ENCODE measurements around the gene MRPL24.
A peak's percentile ranks its signal among the peaks of the same experiment; 100 is the strongest.

Gene MRPL24

DNA sequence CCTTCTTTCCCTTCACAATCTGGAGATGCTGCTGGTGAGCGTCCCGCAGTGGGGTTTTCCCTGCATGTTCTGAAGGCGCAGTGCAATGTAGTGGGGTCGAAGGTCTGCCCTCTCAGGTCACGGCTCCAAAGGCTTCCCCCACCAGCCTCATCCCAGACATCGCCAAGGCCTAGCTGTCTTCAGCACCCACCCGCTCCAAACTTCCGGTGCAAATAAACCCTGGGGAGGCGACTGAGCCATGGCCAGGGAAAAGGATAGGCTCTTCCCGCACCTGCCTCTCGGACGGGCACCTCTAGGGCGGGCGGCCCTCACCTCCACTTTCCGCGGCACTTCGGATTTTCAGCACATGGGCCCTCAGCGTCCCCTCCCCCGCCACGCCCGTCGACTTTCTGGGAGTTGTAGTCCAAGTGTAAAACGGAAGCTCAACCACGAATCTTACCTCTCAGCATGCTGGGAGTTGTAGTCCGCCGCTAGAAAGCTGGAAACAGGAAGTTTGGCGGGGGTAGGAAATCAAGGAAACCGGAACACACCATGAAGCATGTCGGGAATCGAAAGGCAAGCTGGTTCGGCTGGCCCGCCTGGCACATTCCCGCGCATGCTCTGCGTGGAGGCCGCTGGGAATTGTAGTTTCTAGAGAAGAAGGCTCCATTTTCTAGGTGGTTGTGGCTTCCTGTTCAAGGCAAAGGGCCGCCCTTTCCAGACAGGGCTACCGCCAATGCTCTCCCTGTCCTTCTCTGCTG is at the start of gene MRPL24:
Gene MRPL24, minus strand, starts transcription at position 348 of the 740 bp plus-strand sequence. CDS start 2,384 bp downstream, outside the sequence.
- DNase-seq (ENCODE audit: insufficient read length, low spot score) (peak; percentile 86), FAIRE-seq (peak; percentile 96)
- TF ChIP-seq, protein P1, sequence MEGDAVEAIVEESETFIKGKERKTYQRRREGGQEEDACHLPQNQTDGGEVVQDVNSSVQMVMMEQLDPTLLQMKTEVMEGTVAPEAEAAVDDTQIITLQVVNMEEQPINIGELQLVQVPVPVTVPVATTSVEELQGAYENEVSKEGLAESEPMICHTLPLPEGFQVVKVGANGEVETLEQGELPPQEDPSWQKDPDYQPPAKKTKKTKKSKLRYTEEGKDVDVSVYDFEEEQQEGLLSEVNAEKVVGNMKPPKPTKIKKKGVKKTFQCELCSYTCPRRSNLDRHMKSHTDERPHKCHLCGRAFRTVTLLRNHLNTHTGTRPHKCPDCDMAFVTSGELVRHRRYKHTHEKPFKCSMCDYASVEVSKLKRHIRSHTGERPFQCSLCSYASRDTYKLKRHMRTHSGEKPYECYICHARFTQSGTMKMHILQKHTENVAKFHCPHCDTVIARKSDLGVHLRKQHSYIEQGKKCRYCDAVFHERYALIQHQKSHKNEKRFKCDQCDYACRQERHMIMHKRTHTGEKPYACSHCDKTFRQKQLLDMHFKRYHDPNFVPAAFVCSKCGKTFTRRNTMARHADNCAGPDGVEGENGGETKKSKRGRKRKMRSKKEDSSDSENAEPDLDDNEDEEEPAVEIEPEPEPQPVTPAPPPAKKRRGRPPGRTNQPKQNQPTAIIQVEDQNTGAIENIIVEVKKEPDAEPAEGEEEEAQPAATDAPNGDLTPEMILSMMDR (IDR thresholded peaks at IDR 0.05; ENCODE audit: insufficient read depth, missing control alignments) = no peak

DNA sequence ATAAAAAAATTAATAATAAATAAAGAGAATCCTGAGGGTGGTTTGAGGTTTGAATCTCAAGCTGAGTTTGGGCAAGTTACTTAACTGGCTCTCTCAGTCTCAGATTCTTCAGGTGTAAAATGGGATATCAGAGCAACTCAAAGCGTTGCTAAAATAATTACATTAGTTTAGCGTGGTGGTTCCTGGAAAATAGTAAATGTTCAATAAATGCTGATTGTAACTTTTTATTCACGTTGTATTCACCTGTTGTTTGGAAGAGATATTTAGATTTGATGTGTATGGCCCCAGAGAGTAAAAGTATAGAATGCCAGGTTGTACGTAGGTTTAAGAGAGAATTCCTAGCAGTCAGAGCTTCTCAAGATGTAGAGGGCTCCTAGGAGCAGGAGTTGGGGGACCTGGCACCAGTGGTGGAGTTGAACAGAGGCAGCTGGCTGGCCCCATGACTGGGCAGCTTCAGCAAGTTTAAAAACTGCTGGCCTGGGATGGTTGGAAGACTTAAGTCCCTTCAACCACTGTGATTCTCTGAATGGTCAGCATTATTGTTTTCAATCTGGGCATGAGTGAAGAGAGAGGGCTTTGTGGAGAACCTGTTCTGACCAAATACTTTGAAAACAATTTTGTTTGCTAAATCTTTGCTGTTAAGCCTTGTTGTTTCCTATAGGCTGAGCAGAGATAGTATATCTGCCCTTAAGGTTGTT is 48.9 kb upstream of the MRPL24 start:
- TF ChIP-seq, protein P1 (IDR thresholded peaks at IDR 0.05; ENCODE audit: insufficient read depth, missing control alignments) = no peak
- FAIRE-seq (no peak), DNase-seq (ENCODE audit: insufficient read length, low spot score) (no peak)

DNA sequence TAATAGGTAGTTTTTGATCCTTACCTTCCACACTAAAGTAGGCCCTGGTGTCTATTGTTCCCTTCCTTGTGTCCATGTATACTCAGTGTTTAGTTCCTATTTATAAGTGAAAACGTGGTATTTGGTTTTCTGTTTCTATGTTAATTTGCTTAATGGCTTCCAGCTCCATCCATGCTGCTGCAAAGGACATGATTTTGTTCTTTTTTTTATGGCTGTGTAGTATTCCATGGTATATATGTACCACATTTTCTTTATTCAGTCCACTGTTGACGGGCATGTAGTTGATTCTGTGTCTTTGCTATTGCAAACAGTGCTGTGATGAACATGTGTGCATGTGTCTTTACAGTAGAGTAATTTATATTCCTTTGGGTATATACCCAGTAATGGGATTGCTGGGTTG is 47.2 kb upstream of the MRPL24 start:
- FAIRE-seq (no peak), DNase-seq (ENCODE audit: insufficient read length, low spot score) (no peak)
- TF ChIP-seq, protein P1 (IDR thresholded peaks at IDR 0.05; ENCODE audit: insufficient read depth, missing control alignments) = no peak

DNA sequence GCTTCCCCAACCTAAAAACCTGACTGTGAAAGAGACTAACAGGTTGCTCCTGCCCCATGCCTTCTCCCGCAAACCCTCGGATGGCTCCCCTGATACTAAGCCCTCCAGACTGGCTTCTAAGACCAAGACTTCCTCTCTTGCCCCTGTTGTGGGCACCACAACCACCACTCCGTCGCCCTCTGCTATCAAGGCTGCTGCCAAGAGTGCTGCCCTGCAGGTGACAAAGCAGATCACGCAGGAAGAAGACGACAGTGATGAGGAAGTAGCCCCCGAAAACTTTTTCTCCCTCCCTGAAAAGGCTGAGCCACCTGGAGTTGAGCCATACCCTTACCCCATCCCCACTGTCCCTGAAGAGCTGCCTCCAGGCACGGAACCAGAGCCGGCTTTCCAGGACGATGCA is 45.8 kb upstream of the MRPL24 start:
- TF ChIP-seq, protein P1 (IDR thresholded peaks at IDR 0.05; ENCODE audit: insufficient read depth, missing control alignments) = no peak
- FAIRE-seq (no peak), DNase-seq (ENCODE audit: insufficient read length, low spot score) (no peak)

DNA sequence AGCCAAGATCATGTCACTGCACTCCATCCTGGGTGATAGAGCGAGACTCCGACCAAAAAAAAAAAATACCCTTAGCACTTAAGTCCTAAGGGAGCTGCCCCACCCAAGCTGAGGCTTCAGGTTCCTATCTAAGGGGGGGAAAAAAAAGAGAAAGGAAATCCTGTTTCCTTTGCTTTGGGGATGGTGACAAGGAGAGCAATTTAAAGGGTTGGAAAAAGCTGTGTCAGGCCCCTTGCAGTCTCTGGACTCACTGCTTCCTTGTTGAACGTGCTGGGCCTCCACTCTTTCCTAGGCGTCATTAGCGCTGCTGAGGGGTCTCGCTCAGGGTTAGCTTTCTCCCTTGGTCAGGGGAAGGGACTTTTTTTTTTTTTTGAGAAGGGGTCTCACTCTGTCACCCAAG is 44.6 kb upstream of the MRPL24 start:
- TF ChIP-seq, protein P1 (IDR thresholded peaks at IDR 0.05; ENCODE audit: insufficient read depth, missing control alignments) = no peak
- DNase-seq (ENCODE audit: insufficient read length, low spot score) (no peak), FAIRE-seq (no peak)

DNA sequence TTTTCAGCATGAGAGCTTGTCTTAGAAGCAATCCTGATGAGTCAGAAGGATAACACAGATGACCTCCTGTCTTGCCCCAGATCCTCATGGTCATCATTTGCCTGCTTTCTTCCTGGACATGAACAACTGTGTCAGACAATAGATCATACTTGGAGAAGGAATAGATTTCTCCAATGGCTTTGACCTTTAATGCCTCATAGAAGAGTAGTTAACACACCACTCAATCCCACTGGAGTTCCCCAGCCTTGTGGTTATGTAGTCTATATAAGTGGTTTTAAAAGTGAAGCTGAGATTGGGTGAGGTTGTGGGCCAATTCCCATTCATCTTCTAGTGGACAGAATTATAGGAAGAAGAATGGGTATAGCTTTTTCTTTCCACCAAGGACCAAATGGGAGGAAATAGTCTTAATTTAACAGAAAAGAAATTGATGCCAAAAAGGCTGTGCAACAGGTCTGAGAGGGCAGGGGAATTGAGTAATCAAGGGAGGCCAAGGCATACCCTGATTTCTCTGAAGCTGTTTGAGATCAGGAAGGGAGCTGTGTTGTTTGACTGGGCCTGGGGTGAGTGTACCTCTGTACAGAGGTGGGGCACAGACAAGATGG is 40.8 kb upstream of the MRPL24 start:
- FAIRE-seq (no peak), DNase-seq (ENCODE audit: insufficient read length, low spot score) (no peak)
- TF ChIP-seq, protein P1 (IDR thresholded peaks at IDR 0.05; ENCODE audit: insufficient read depth, missing control alignments) = no peak

All from D721Med (cell line).